ENCODE results near the gene NGLY1.

The NGLY1 gene

GRCh38 chr3:25679642-25680302 lies 103.5 kb downstream of the NGLY1 start:
- in situ Hi-C loops (cut with HindIII; ENCODE audit: low sequenced_read_pairs), result no loop called here
- TF ChIP-seq CTCF (IDR thresholded peaks at IDR 0.05; ENCODE audit: low read depth, low read length, missing control alignments), result no peak
- H3K4me3 ChIP-seq (ENCODE audit: low read depth, low read length), result no peak overlapping the region
- no peak for DNase-seq (ENCODE audit: low read depth)

DNA sequence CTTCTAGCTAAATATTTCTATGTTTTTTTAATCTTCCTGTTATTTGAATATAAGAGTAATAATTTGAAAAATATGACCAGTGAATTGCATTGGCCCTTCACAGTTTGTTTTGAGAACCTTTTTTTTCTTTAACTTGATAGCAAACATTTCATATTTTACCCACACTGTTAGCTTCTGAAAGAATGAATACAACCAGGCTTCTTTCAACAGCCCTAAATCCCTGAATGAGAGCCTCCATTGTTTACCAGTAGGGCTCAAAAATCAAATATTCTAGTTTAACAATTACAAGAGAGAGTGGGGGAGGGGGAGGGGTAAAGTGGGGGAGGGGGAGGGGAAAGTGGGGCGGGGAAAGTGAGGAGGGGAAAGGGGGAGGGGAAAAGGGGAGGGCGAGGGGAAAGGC lies 104.1 kb downstream of the NGLY1 start:
- no peak for DNase-seq (ENCODE audit: low read depth)
- in situ Hi-C loops (cut with HindIII; ENCODE audit: low sequenced_read_pairs), result no loop called here
- no peak for TF ChIP-seq CTCF (IDR thresholded peaks at IDR 0.05; ENCODE audit: low read depth, low read length, missing control alignments)
- no peak overlapping the region for H3K4me3 ChIP-seq (ENCODE audit: low read depth, low read length)

- DNase-seq (ENCODE audit: low read depth), result peak; percentile 52
- in situ Hi-C loops (cut with HindIII; ENCODE audit: low sequenced_read_pairs), result no loop called here
- no peak overlapping the region for H3K4me3 ChIP-seq (ENCODE audit: low read depth, low read length)
- TF ChIP-seq CTCF (IDR thresholded peaks at IDR 0.05; ENCODE audit: low read depth, low read length, missing control alignments), result no peak
Measured at GRCh38 chr3:25678581-25678980, 104.7 kb downstream of the NGLY1 start.

GRCh38 chr3:25677121-25677520 lies 106.1 kb downstream of the NGLY1 start:
- no peak for TF ChIP-seq CTCF (IDR thresholded peaks at IDR 0.05; ENCODE audit: low read depth, low read length, missing control alignments)
- no peak overlapping the region for H3K4me3 ChIP-seq (ENCODE audit: low read depth, low read length)
- in situ Hi-C loops (cut with HindIII; ENCODE audit: low sequenced_read_pairs), result no loop called here
- no peak for DNase-seq (ENCODE audit: low read depth)

DNA sequence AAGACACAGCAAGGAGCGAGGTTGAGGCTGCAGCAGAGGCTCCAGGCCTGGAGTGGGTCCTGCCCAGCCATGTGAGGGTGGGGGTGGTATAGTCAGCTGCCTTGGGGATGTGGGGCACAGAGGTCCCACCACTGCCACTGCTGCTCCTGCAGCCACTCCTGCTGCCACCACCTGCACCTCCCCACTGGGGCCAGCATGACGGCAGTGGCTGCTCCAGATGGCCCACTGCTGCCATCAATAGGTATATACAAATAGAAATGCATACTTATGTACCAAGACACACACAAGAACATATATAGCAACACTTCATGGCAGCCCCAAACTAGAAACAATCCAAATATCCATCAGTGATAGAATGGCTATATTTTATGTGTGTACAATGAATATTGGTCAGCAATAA lies 108.6 kb downstream of the NGLY1 start:
- TF ChIP-seq CTCF (IDR thresholded peaks at IDR 0.05; ENCODE audit: low read depth, low read length, missing control alignments), result no peak
- in situ Hi-C loops (cut with HindIII; ENCODE audit: low sequenced_read_pairs), result no loop called here
- H3K4me3 ChIP-seq (ENCODE audit: low read depth, low read length), result no peak overlapping the region

DNA sequence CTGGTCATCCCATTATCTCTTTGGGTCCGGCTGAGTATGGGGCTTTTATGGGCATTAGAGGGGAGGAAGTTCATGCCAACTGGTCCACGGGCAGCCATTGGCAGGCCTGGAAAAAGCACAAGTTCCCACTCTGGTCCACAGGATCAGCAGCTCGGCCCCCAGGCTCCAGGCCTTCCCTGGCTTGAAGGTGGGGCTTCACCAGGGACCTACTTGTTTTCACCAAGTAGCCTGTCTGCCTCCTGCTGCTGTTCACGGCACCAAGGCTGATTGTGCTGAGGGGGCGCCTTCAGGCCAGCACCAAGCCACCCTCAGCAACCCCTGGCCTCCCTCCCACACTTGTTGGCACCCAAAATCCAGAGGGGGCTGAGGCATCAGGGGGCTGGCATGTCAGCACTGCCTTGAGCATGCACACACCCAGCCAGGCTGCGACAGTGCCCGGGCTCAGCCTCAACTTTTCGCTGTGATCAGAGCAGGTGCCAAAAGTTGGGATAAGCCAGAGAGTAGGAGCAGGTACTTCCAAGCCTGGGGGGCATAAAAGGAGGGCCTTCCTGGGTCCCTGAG lies 109.4 kb downstream of the NGLY1 start:
- no peak for TF ChIP-seq CTCF (IDR thresholded peaks at IDR 0.05; ENCODE audit: low read depth, low read length, missing control alignments)
- no peak for DNase-seq (ENCODE audit: low read depth)
- H3K4me3 ChIP-seq (ENCODE audit: low read depth, low read length), result no peak overlapping the region
- in situ Hi-C loops (cut with HindIII; ENCODE audit: low sequenced_read_pairs), result no loop called here

More for the DNA sequence above, 108.6 kb downstream of the NGLY1 start:
- DNase-seq (ENCODE audit: low read depth), result no peak
